Lung (tissue), 12 donors: ENCODE results near the gene ZNF827. TPM values are rescaled to one million over a fixed set of nuclear protein-coding genes. Genes with fewer than 3 reads are reported as not detected.

ENCODE experiments used
- ATAC-seq: fragments of 200-7000 bp; cut with Tn5 transposase; one replicate; pipeline ENCODE4 v1.9.1; 2020; ENCODE audit warnings: moderate number of reproducible peaks; ENCODE audit not compliant: insufficient read depth, low FRiP score
- DNase-seq, 3 donors: peaks; one replicate each; pipeline ENCODE4 v3.0.0-alpha.2; 2013 to 2017
- H3K27ac ChIP-seq, 2 donors: one replicate each; pipeline ENCODE4 v1.5.1; 2013; ENCODE audit warnings: mild to moderate bottlenecking in 2 of 2, moderate library complexity in 2 of 2, control low read depth in 1 of 2, inconsistent platforms in 1 of 2, low read depth in 1 of 2, low read length in 1 of 2
- H3K27me3 ChIP-seq, 3 donors: one replicate each; pipeline ENCODE4 v1.5.1; 2013; ENCODE audit warnings: low read length in 2 of 3; ENCODE audit not compliant: control insufficient read depth in 3 of 3, insufficient read depth in 3 of 3
- H3K36me3 ChIP-seq, 4 donors: one replicate each; pipeline ENCODE4 v1.5.1; 2013; ENCODE audit warnings: low read length in 4 of 4, mild to moderate bottlenecking in 1 of 4, moderate library complexity in 1 of 4; ENCODE audit not compliant: control insufficient read depth in 4 of 4, insufficient read depth in 4 of 4
- H3K4me1 ChIP-seq, 5 donors: one replicate each; pipeline ENCODE4 v1.5.1; 2013; ENCODE audit warnings: low read length in 5 of 5, mild to moderate bottlenecking in 2 of 5, moderate library complexity in 1 of 5; ENCODE audit not compliant: control insufficient read depth in 5 of 5, insufficient read depth in 5 of 5
- H3K4me3 ChIP-seq: one replicate; pipeline ENCODE4 v1.5.1; 2013; ENCODE audit warnings: mild to moderate bottlenecking, control low read depth, moderate library complexity
- H3K9ac ChIP-seq, 2 donors: one replicate each; pipeline ENCODE4 v1.5.1; 2013; ENCODE audit warnings: low read length in 2 of 2, control low read depth in 1 of 2; ENCODE audit not compliant: insufficient read depth in 1 of 2
- H3K9me3 ChIP-seq, 4 donors: one replicate each; pipeline ENCODE4 v1.5.1; 2013; ENCODE audit warnings: low read length in 3 of 4, mild to moderate bottlenecking in 1 of 4, moderate library complexity in 1 of 4; ENCODE audit not compliant: control insufficient read depth in 4 of 4, insufficient read depth in 3 of 4
- WGBS, 2 donors: extraction: QIAGEN DNeasy Blood & Tissue Kit; methylation state at CpG; one replicate each; pipeline ENCODE4 v1.1.7; 2013; 5-methylcytosine and 5-hydroxymethylcytosine counted together
- polyA plus RNA-seq, 2 donors: library from polyadenylated mRNA; stranded (reverse); fragments of 200-250 nt; gene quantifications; one replicate each; pipeline ENCODE4 v1.2.1, GENCODE V29; 2013
- total RNA-seq, 2 donors: library from RNA; depleted of rRNA in 1 of 2; stranded (reverse); fragments of >200 nt in 1 of 2; gene quantifications; one replicate each; pipeline ENCODE4 v1.2.1, GENCODE V29; 2014 to 2021
- TF ChIP-seq, protein P1 (sequence below): IDR thresholded peaks from 2 replicates; pipeline ENCODE4 v1.5.1; 2012; ENCODE audit warnings: mild to moderate bottlenecking; ENCODE audit errors: control extremely low read depth, extremely low read depth
- donor health status: control.
- donor health status: control.
- donor health status: Bipolar disorder and iron deficiency.
- donor health status: healthy.
- donor health status: DM: yes; HTN: yes; CAD: no.

Gene ZNF827
- total and polyA plus RNA-seq, 4 donors: 2.7 to 27.4 (median 8.2) TPM

DNA sequence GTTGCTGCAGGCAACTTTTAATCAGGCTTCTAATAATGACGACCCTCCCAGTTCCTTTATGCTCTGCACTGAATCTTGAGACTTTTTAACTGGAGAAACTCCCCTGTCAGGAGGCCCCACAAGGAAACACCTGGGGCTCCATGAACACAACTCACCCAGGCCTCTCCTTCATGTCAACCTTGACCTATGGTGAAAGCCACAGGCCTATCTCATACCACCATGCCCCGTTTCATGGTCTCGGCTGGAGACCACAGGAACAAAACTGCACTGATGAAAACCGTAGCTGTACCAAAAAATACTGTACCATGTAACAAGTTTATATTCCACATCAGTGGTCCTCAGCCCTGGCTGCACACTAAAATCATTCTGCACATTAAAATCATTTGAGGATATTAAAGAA lies 57.0 kb downstream of the ZNF827 start:
- TF ChIP-seq, protein P1, sequence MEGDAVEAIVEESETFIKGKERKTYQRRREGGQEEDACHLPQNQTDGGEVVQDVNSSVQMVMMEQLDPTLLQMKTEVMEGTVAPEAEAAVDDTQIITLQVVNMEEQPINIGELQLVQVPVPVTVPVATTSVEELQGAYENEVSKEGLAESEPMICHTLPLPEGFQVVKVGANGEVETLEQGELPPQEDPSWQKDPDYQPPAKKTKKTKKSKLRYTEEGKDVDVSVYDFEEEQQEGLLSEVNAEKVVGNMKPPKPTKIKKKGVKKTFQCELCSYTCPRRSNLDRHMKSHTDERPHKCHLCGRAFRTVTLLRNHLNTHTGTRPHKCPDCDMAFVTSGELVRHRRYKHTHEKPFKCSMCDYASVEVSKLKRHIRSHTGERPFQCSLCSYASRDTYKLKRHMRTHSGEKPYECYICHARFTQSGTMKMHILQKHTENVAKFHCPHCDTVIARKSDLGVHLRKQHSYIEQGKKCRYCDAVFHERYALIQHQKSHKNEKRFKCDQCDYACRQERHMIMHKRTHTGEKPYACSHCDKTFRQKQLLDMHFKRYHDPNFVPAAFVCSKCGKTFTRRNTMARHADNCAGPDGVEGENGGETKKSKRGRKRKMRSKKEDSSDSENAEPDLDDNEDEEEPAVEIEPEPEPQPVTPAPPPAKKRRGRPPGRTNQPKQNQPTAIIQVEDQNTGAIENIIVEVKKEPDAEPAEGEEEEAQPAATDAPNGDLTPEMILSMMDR: no peak
- DNase-seq (no peak), ATAC-seq (no peak)
- Histone ChIP-seq H3K27ac (peak overlapping the region in 1 of 2 donors; percentile 71), H3K36me3 (peaks cover 2 to 15% (median 7%) of the 10 kb centered on the region in 4 donors), H3K9me3 (no peaks in the 10 kb centered on the region), H3K4me1 (peaks cover 3 to 26% (median 5%) of the 10 kb centered on the region in 5 donors), H3K27me3 (no peaks in the 10 kb centered on the region), H3K9ac (peak overlapping the region in 1 of 2 donors; percentile 26), H3K4me3 (no peak overlapping the region)
- WGBS, 2 donors: 48 to 75% methylated on average over 4 of the region's 4 CpGs

DNA sequence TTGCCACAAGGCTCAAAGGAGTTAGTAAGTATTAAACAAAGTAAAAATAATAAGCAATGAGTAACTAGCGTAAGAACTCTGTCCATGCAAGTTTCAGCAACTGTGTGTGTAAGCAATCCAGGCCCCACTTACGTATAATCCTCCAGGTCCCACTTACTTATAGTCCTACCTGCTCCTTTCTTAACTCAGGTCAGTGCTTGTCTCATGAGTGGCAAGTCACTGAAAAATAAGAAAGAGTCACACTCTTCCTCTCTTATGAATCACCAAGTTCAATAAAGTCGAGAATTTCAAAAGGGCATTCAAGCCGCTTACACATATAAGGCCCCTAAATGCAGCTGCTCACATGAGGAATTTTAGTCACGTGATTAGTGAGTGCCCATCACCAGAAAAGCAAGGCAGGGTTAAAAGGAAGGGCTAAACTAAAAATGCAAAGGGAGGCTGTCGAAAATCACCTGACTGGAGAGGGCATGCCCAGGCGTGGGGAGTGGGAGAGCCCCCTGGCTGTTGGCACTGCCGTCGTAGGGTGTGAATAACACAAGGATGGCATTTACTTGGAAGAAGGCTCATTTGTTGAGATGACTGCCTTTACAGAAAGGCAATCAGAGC lies 58.2 kb downstream of the ZNF827 start:
- no peak overlapping the region for H3K9ac ChIP-seq
- TF ChIP-seq, protein P1: no peak
- H3K27ac ChIP-seq: no peak overlapping the region
- ATAC-seq: no peak
- H3K4me3 ChIP-seq: no peak overlapping the region
- no peaks in the 10 kb centered on the region for H3K9me3 ChIP-seq
- DNase-seq: no peak
- H3K36me3 ChIP-seq: peaks cover 0 to 18% (median 4%) of the 10 kb centered on the region in 4 donors
- peaks cover 3 to 25% (median 4%) of the 10 kb centered on the region in 5 donors for H3K4me1 ChIP-seq
- 92 to 95% methylated on average over 9 of the region's 9 CpGs for WGBS, 2 donors
- H3K27me3 ChIP-seq: no peaks in the 10 kb centered on the region

DNA sequence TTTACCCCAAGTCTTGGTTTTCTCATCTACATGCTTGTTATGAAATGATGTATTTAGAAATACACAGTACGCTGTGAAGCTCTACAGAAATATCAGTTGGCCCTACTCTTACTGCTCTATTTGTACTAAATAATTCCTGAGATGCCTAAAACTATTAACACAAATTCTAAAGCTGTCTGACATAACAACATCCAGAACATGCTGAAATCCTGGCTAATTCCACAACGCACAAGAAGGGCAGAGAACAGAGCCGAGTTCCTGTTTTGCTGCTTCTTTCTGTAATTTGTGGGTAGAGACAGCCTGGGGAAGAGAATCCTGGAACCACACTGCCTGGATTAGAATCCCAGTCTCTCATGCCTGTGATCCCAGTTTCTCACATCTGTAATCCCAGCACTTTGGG lies 59.0 kb downstream of the ZNF827 start:
- no peaks in the 10 kb centered on the region for H3K9me3 ChIP-seq
- H3K4me1 ChIP-seq: peaks cover 3 to 25% (median 4%) of the 10 kb centered on the region in 5 donors
- H3K27ac ChIP-seq: no peak overlapping the region
- H3K36me3 ChIP-seq: peaks cover 0 to 15% (median 2%) of the 10 kb centered on the region in 4 donors
- no peaks in the 10 kb centered on the region for H3K27me3 ChIP-seq
- 20 to 44% methylated on average over 3 of the region's 3 CpGs for WGBS, 2 donors
- TF ChIP-seq, protein P1: no peak
- H3K9ac ChIP-seq: no peak overlapping the region
- peak in 1 of 3 donors; percentile 16 for DNase-seq
- no peak for ATAC-seq
- H3K4me3 ChIP-seq: no peak overlapping the region
